Urinary bladder (tissue), 4 donors: ENCODE measurements around the gene FRMD4A. TPM values are rescaled to one million over a fixed set of nuclear protein-coding genes. Genes with fewer than 3 reads are reported as not detected.

Experiments
- DNase-seq: peaks from one replicate; pipeline ENCODE4 v3.0.0-alpha.2; 2015; ENCODE audit errors: extremely low spot score
- H3K27ac ChIP-seq: one replicate; pipeline ENCODE4 v1.5.1; 2013; ENCODE audit warnings: low read depth, mild to moderate bottlenecking, moderate library complexity
- H3K36me3 ChIP-seq: one replicate; pipeline ENCODE4 v1.6.1; 2013; ENCODE audit warnings: mild to moderate bottlenecking, moderate library complexity; ENCODE audit not compliant: insufficient read depth
- H3K4me1 ChIP-seq: one replicate; pipeline ENCODE4 v1.6.1; 2013; ENCODE audit warnings: mild to moderate bottlenecking, moderate library complexity; ENCODE audit not compliant: insufficient read depth
- H3K4me3 ChIP-seq: one replicate; pipeline ENCODE4 v1.5.1; 2013; ENCODE audit warnings: low read depth, low read length
- WGBS: extraction: QIAGEN DNeasy Blood & Tissue Kit; methylation state at CpG from one replicate; pipeline ENCODE4 v1.1.7; 2013; 5-methylcytosine and 5-hydroxymethylcytosine counted together
- polyA plus RNA-seq: library from polyadenylated mRNA; stranded (reverse); fragments of 200-250 nt; gene quantifications from one replicate; pipeline ENCODE4 v1.2.3, GENCODE V29; 2013
- total RNA-seq: library from RNA; depleted of rRNA; stranded (reverse); fragments of >200 nt; gene quantifications from one replicate; pipeline ENCODE4 v1.2.3, GENCODE V29; 2014
- donor health status: healthy with polysubstance abuse.
- donor health status: healthy.

Gene FRMD4A
- total and polyA plus RNA-seq, 2 donors: 15.1 to 32.9 TPM

DNA sequence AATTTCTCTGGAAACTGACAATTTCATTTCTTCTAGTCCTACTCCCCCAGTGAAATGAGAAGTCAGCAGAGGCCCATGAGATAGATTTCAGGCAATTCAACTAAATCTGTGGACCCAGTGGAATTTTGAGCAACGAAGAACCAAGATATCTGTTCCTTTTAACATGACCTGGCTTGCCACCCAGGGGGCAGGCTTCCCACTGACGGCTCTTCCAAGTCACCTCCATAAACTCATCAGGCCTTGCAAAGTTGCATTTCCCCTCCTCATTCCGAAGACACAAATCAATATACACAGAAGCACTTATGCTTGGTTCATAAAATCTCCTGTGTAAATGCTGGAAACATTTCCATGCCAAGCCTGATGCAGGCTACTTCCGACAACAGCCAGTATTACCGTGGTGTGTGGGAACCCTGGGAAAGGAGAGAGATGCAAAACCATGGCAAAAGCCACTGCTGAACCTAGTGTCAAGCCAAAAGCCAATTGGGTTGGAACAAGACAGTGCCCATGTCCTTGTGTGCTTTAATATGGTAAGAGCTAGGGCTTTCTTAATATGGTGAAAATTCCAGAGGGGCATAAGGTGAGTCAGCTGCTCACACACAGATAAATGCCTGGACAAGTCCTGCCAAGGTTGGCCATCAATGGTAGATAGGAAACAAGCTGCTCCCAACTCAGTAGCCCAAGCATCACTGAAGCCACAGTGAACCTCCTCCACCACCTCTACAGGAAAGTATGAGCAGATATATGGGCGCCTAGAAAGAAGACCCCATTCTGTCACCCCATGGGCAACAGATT, 1.6 kb downstream of the FRMD4A start:
- H3K36me3 ChIP-seq: no peaks in the 10 kb centered on the region
- no peaks in the 10 kb centered on the region for H3K4me1 ChIP-seq
- WGBS: 79% methylated on average over 6 of the region's 6 CpGs
- H3K27ac ChIP-seq: no peak overlapping the region
- H3K4me3 ChIP-seq: no peak overlapping the region
- DNase-seq: no peak

GRCh38 chr10:14327527-14327926, 3.2 kb downstream of the FRMD4A start:
- no peak for DNase-seq
- Histone ChIP-seq H3K36me3 (no peaks in the 10 kb centered on the region), H3K4me1 (no peaks in the 10 kb centered on the region), H3K4me3 (no peak overlapping the region), H3K27ac (no peak overlapping the region)
- WGBS: 35% methylated on average over 4 of the region's 4 CpGs

DNA sequence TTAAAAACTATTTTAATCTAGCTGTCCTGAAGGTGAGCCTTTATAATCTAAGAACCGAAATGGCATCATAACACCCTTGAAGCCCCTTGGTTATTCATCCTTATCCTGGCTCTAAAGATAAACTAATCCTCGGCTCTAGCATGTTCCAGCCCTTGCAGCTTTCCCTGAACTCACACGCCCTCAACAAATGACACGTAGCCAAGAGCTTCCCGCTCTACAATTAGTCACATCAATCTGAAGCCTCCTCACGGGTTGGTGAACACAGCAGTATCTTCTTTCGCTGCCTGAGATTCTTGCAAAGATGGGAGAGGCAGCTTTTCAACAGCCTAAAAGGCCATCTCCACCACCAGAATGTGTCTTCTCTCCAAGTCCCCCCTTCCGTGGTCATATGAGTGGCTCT, 4.1 kb downstream of the FRMD4A start:
- no peaks in the 10 kb centered on the region for H3K4me1 ChIP-seq
- no peak overlapping the region for H3K4me3 ChIP-seq
- WGBS: 72% methylated on average over 8 of the region's 8 CpGs
- no peaks in the 10 kb centered on the region for H3K36me3 ChIP-seq
- H3K27ac ChIP-seq: no peak overlapping the region
- no peak for DNase-seq

GRCh38 chr10:14325325-14325955, 5.3 kb downstream of the FRMD4A start:
- H3K4me1 ChIP-seq: no peaks in the 10 kb centered on the region
- whole genome bisulfite sequencing: 62% methylated on average over 4 of the region's 4 CpGs
- H3K27ac ChIP-seq: no peak overlapping the region
- H3K4me3 ChIP-seq: no peak overlapping the region
- H3K36me3 ChIP-seq: no peaks in the 10 kb centered on the region
- DNase-seq: no peak

GRCh38 chr10:14322526-14323188, 8.1 kb downstream of the FRMD4A start:
- H3K4me3 ChIP-seq: no peak overlapping the region
- H3K27ac ChIP-seq: no peak overlapping the region
- no peak for DNase-seq
- 58% methylated on average over 5 of the region's 5 CpGs for WGBS
- H3K4me1 ChIP-seq: no peaks in the 10 kb centered on the region
- H3K36me3 ChIP-seq: no peaks in the 10 kb centered on the region

DNA sequence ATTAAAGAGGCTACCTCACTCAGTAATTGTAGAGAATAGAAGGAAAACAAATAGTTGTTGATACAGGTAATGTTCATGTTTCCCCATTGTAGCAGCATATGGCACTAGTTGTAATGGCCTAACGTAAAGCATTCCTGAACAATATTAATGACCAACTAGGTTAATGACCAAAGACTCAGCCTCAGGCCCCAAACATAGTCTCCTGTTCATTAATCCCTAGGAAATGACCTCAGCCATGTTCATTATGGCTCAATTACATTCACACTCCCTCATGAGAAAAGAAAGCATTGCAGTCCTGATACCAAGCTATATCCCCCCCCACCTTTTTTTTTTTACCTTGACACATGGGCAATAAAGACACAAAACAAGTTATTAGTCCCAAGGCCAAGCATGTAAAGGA, 12.7 kb downstream of the FRMD4A start:
- DNase-seq: no peak
- Histone ChIP-seq H3K36me3 (no peaks in the 10 kb centered on the region), H3K27ac (no peak overlapping the region), H3K4me1 (no peaks in the 10 kb centered on the region), H3K4me3 (no peak overlapping the region)
- WGBS: 79% methylated on average over 1 of the region's 1 CpG

DNA sequence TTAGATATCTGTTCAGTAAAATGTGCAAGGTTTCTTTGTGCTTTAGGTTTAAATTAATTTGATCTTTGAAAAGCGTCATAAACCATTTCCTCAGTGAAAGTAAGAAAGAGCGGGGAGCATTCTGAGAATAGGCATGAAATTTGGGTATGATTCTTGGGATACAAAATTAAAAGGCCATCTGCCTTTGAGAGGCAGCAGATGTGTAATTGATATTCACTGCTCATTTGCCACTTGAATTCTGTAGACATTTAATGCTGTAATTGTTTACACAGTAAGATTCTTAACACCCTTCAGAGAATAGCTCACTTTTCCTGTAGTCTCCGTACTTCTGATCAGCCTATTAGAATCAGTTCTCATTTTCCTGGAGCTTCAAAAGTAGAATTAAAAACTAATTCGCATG, 18.7 kb downstream of the FRMD4A start:
- 87% methylated on average over 4 of the region's 4 CpGs for WGBS
- no peak overlapping the region for H3K27ac ChIP-seq
- no peak overlapping the region for H3K4me3 ChIP-seq
- H3K36me3 ChIP-seq: no peaks in the 10 kb centered on the region
- no peaks in the 10 kb centered on the region for H3K4me1 ChIP-seq
- DNase-seq: no peak

DNA sequence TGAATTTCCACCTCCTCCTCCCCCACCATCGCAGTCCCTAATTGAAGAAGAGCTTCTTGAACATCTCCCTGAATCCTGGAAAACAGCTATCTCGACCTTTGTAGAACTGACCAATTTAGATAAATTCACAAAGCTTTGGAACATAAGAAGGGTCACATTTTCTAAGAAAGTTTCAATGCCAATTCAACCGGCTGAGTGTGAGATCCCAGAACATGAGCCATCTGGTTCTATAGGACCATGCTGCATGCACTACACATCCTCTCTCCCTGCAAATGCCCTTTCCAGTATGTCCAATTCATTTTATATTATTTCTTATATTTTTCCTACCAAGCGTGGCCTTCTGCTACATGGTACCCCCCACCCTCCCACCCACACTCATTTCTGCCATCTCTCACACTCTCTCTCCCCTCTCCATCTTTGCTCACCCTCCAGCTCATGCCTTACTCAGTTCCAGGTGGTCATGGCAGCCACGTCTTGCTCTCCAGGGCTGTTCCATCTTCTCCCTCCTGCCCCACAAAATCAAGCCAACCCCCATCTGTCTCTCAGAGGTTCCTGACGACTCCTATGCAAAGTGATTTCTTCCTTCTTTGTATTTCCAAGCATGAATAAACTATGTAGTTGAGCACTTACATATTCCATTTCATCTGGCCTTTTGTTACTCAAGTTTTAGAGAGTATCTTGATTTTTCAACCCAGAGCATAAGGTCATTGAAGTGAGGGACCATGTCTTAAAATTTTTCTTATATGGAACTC, 19.3 kb downstream of the FRMD4A start:
- no peak overlapping the region for H3K4me3 ChIP-seq
- H3K27ac ChIP-seq: no peak overlapping the region
- H3K4me1 ChIP-seq: no peaks in the 10 kb centered on the region
- WGBS: 76% methylated on average over 6 of the region's 6 CpGs
- no peak for DNase-seq
- H3K36me3 ChIP-seq: no peaks in the 10 kb centered on the region

- Histone ChIP-seq H3K36me3 (no peaks in the 10 kb centered on the region), H3K27ac (no peak overlapping the region), H3K4me1 (no peaks in the 10 kb centered on the region), H3K4me3 (no peak overlapping the region)
- 66% methylated on average over 10 of the region's 10 CpGs for WGBS
- DNase-seq: no peak
Measured at GRCh38 chr10:14309593-14309992, 21.1 kb downstream of the FRMD4A start.

GRCh38 chr10:14306190-14306589, 24.5 kb downstream of the FRMD4A start:
- Histone ChIP-seq H3K4me1 (no peaks in the 10 kb centered on the region), H3K27ac (no peak overlapping the region), H3K4me3 (no peak overlapping the region), H3K36me3 (no peaks in the 10 kb centered on the region)
- WGBS: 43% methylated on average over 5 of the region's 5 CpGs
- DNase-seq: no peak

GRCh38 chr10:14304046-14304445, 26.7 kb downstream of the FRMD4A start:
- 70% methylated on average over 5 of the region's 5 CpGs for WGBS
- Histone ChIP-seq H3K4me1 (no peaks in the 10 kb centered on the region), H3K27ac (no peak overlapping the region), H3K4me3 (no peak overlapping the region), H3K36me3 (no peaks in the 10 kb centered on the region)
- DNase-seq: no peak

DNA sequence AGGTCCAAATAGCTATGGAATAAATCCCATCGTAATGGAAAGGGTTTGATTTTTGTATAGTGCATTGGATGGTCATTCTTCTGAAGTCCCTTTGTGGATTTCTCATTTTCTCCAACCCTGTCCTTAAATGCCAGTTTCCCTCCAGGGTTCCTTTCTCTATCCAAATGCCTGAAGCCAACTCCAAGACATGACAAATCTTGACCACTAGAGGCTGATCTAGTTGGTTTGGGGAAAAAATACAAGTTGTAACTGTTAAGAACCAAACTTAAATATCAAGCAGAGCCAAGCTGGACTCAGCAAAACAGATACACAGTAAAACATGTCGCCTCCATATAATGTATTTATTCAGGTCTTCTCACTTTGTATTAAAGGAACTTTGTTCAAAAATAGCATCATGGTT, 28.7 kb downstream of the FRMD4A start:
- Histone ChIP-seq H3K4me3 (no peak overlapping the region), H3K4me1 (no peaks in the 10 kb centered on the region), H3K36me3 (no peaks in the 10 kb centered on the region), H3K27ac (no peak overlapping the region)
- 53% methylated on average over 2 of the region's 2 CpGs for WGBS
- no peak for DNase-seq

- 59% methylated on average over 3 of the region's 3 CpGs for WGBS
- H3K4me3 ChIP-seq: no peak overlapping the region
- H3K4me1 ChIP-seq: no peaks in the 10 kb centered on the region
- H3K36me3 ChIP-seq: no peaks in the 10 kb centered on the region
- no peak for DNase-seq
- no peak overlapping the region for H3K27ac ChIP-seq
Measured at GRCh38 chr10:14299556-14299955, 31.2 kb downstream of the FRMD4A start.
